Fibroblast of skin of left biceps (primary cell): ENCODE data around the gene KCTD7.
"Not testable (repeated sequence)": the region's sequence is repeated elsewhere in the genome, so short reads cannot be mapped to it uniquely, and the experiment has no call there.

Source experiments
- DNase-seq, 2 experiments: peaks; one replicate each; pipeline ENCODE4 v3.0.0-alpha.2; 2013; ENCODE audit warnings: low read depth in 2 of 2

The KCTD7 gene

GRCh38 chr7:66682350-66683093 lies 53.8 kb downstream of the KCTD7 start:
- DNase-seq, result no peak

GRCh38 chr7:66683094-66683769 lies 54.6 kb downstream of the KCTD7 start:
- not testable (repeated sequence) for DNase-seq

- DNase-seq, result no peak
Measured at GRCh38 chr7:66683770-66684123, 55.1 kb downstream of the KCTD7 start.

GRCh38 chr7:66685663-66686062 lies 57.0 kb downstream of the KCTD7 start:
- DNase-seq, result not testable (repeated sequence)

- DNase-seq, result no peak
Measured at GRCh38 chr7:66687186-66687585, 58.5 kb downstream of the KCTD7 start.

- not testable (repeated sequence) for DNase-seq
Measured at GRCh38 chr7:66687672-66688071, 59.0 kb downstream of the KCTD7 start.

GRCh38 chr7:66689081-66689480 lies 60.4 kb downstream of the KCTD7 start:
- DNase-seq, result no peak

- DNase-seq, result no peak
Measured at GRCh38 chr7:66693331-66693730, 64.7 kb downstream of the KCTD7 start.
